Smooth muscle cell (in vitro differentiated cells): ENCODE data around the gene URB1. TPM values are rescaled to one million over a fixed set of nuclear protein-coding genes. Genes with fewer than 3 reads are reported as not detected.

Source experiments
- DNase-seq: peaks from one replicate; lab custom pipeline; 2025; ENCODE audit not compliant: unreplicated experiment; lab: John Stamatoyannopoulos, UW
- H2AFZ ChIP-seq: fragments of 200-600 bp; sonication (generic); 2 replicates; pipeline ENCODE4 v1.6.0; 2016; ENCODE audit warnings: antibody characterized with exemption, low read depth, mild to moderate bottlenecking
- H3F3A ChIP-seq: fragments of 200-600 bp; sonication (generic); 2 replicates; pipeline ENCODE4 v1.6.0; 2017; ENCODE audit warnings: antibody characterized with exemption, low read depth
- H3K27ac ChIP-seq: fragments of 200-600 bp; sonication (generic); 2 replicates; pipeline ENCODE4 v1.5.1; 2016; ENCODE audit warnings: low read depth, mild to moderate bottlenecking
- H3K27me3 ChIP-seq: fragments of 200-600 bp; sonication (generic); 2 replicates; pipeline ENCODE4 v1.6.1; 2016; ENCODE audit warnings: low read depth, mild to moderate bottlenecking
- H3K36me3 ChIP-seq: fragments of 200-600 bp; sonication (generic); 2 replicates; pipeline ENCODE4 v1.5.1; 2016; ENCODE audit warnings: low read depth
- H3K4me1 ChIP-seq: fragments of 200-600 bp; sonication (generic); 2 replicates; pipeline ENCODE4 v1.5.1; 2016; ENCODE audit warnings: low read depth
- H3K4me2 ChIP-seq: fragments of 200-600 bp; sonication (generic); 2 replicates; pipeline ENCODE4 v1.6.0; 2016; ENCODE audit warnings: mild to moderate bottlenecking
- H3K4me3 ChIP-seq: fragments of 200-600 bp; sonication (generic); 2 replicates; pipeline ENCODE4 v1.5.1; 2016; ENCODE audit warnings: mild to moderate bottlenecking
- H3K79me2 ChIP-seq: fragments of 200-600 bp; sonication (generic); 2 replicates; pipeline ENCODE4 v1.6.0; 2016; ENCODE audit warnings: low read depth, mild to moderate bottlenecking
- H3K9ac ChIP-seq: fragments of 200-600 bp; sonication (generic); 2 replicates; pipeline ENCODE4 v1.6.0; 2016; ENCODE audit warnings: low read depth
- H3K9me3 ChIP-seq: fragments of 200-600 bp; sonication (generic); replicated peaks from 2 replicates; pipeline ENCODE4 v1.5.1; 2016; ENCODE audit warnings: low read depth
- H4K20me1 ChIP-seq: fragments of 200-600 bp; sonication (generic); 2 replicates; pipeline ENCODE4 v1.6.0; 2016; ENCODE audit warnings: low read depth
- WGBS: methylation state at CpG from one replicate; pipeline ENCODE4 v1.1.7; 2016; ENCODE audit warnings: low lambda C conversion rate; 5-methylcytosine and 5-hydroxymethylcytosine counted together
- polyA plus RNA-seq: library from polyadenylated mRNA; unstranded; fragments of >200 nt; fragmentation: Nextera tagmentation; extraction: Ambion mirVana; gene quantifications from 2 replicates; pipeline ENCODE4 v1.2.1, GENCODE V29; 2016
- total RNA-seq: library from RNA; depleted of rRNA; stranded (reverse); fragments of >200 nt; gene quantifications from 2 replicates; pipeline ENCODE4 v1.2.3, GENCODE V29; 2014
- TF ChIP-seq, protein P1 (sequence below): fragments of 200-600 bp; sonication (generic); IDR thresholded peaks from 2 replicates; pipeline ENCODE4 v1.5.1; 2017; ENCODE audit warnings: borderline replicate concordance, mild to moderate bottlenecking, antibody characterized with exemption; ENCODE audit not compliant: insufficient read depth, poor library complexity, severe bottlenecking

URB1 gene
- total and polyA plus RNA-seq, 2 experiments from 2014 or later: 2.8 to 6.2 TPM

DNA sequence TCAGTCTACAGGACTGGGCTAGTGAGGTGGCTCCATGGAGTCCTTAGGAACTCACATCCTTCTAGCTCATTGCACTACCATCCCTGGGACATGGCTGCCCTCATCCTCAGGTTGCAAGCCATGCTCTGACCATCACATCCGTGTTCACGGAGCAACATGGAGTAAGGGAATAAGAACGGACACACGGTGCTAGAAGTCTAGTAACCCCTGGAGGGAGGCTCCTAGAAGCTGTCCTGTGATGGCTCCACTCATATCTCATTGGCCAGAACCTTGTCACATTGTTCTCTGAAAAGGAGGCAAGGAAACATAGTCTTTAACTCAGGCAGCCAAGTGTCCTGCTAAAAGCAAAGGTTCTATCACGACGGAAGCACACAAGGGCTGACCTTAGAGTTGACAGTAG lies 90.3 kb downstream of the URB1 start:
- no peak for DNase-seq
- H3K4me3 ChIP-seq: no peak overlapping the region
- H4K20me1 ChIP-seq: no peaks in the 10 kb centered on the region
- H3F3A ChIP-seq: no peaks in the 10 kb centered on the region
- no peaks in the 10 kb centered on the region for H3K9me3 ChIP-seq
- no peak overlapping the region for H2AFZ ChIP-seq
- H3K4me1 ChIP-seq: no peaks in the 10 kb centered on the region
- no peak overlapping the region for H3K27ac ChIP-seq
- no peak overlapping the region for H3K4me2 ChIP-seq
- no peaks in the 10 kb centered on the region for H3K27me3 ChIP-seq
- H3K9ac ChIP-seq: no peak overlapping the region
- TF ChIP-seq, protein P1, sequence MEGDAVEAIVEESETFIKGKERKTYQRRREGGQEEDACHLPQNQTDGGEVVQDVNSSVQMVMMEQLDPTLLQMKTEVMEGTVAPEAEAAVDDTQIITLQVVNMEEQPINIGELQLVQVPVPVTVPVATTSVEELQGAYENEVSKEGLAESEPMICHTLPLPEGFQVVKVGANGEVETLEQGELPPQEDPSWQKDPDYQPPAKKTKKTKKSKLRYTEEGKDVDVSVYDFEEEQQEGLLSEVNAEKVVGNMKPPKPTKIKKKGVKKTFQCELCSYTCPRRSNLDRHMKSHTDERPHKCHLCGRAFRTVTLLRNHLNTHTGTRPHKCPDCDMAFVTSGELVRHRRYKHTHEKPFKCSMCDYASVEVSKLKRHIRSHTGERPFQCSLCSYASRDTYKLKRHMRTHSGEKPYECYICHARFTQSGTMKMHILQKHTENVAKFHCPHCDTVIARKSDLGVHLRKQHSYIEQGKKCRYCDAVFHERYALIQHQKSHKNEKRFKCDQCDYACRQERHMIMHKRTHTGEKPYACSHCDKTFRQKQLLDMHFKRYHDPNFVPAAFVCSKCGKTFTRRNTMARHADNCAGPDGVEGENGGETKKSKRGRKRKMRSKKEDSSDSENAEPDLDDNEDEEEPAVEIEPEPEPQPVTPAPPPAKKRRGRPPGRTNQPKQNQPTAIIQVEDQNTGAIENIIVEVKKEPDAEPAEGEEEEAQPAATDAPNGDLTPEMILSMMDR: no peak
- no peaks in the 10 kb centered on the region for H3K79me2 ChIP-seq
- 93% methylated on average over 6 of the region's 6 CpGs for WGBS
- no peaks in the 10 kb centered on the region for H3K36me3 ChIP-seq

- no peak overlapping the region for H3K27ac ChIP-seq
- no peaks in the 10 kb centered on the region for H3K36me3 ChIP-seq
- no peak overlapping the region for H3K4me2 ChIP-seq
Measured at GRCh38 chr21:32301596-32301995, 91.2 kb downstream of the URB1 start.

GRCh38 chr21:32300117-32300681 lies 92.6 kb downstream of the URB1 start:
- no peaks in the 10 kb centered on the region for H4K20me1 ChIP-seq
- no peaks in the 10 kb centered on the region for H3F3A ChIP-seq
- H3K36me3 ChIP-seq: no peaks in the 10 kb centered on the region
- no peaks in the 10 kb centered on the region for H3K79me2 ChIP-seq
- no peaks in the 10 kb centered on the region for H3K4me1 ChIP-seq
- H3K9ac ChIP-seq: no peak overlapping the region
- H3K27me3 ChIP-seq: no peaks in the 10 kb centered on the region
- DNase-seq: no peak
- H3K9me3 ChIP-seq: no peaks in the 10 kb centered on the region
- TF ChIP-seq, protein P1: no peak
- H2AFZ ChIP-seq: no peak overlapping the region
- 94% methylated on average over 41 of the region's 41 CpGs for WGBS
- no peak overlapping the region for H3K27ac ChIP-seq
- H3K4me3 ChIP-seq: no peak overlapping the region
- no peak overlapping the region for H3K4me2 ChIP-seq

More at GRCh38 chr21:32301596-32301995, 91.2 kb downstream of the URB1 start:
- Histone ChIP-seq H2AFZ (no peak overlapping the region), H3F3A (no peaks in the 10 kb centered on the region), H3K4me3 (no peak overlapping the region), H3K9me3 (no peaks in the 10 kb centered on the region), H3K9ac (no peak overlapping the region), H3K4me1 (no peaks in the 10 kb centered on the region), H3K79me2 (no peaks in the 10 kb centered on the region), H3K27me3 (no peaks in the 10 kb centered on the region), H4K20me1 (no peaks in the 10 kb centered on the region)
- no peak for DNase-seq
- WGBS: 90% methylated on average over 2 of the region's 2 CpGs
- TF ChIP-seq, protein P1: no peak

- Histone ChIP-seq H3K36me3 (no peaks in the 10 kb centered on the region), H4K20me1 (no peaks in the 10 kb centered on the region), H3K9me3 (no peaks in the 10 kb centered on the region), H3K4me2 (no peak overlapping the region), H3K27me3 (no peaks in the 10 kb centered on the region), H3F3A (no peaks in the 10 kb centered on the region), H3K27ac (no peak overlapping the region), H3K4me1 (no peaks in the 10 kb centered on the region), H2AFZ (no peak overlapping the region), H3K9ac (no peak overlapping the region), H3K79me2 (no peaks in the 10 kb centered on the region), H3K4me3 (no peak overlapping the region)
- no peak for DNase-seq
- TF ChIP-seq, protein P1: no peak
- 86% methylated on average over 6 of the region's 6 CpGs for WGBS
Measured at GRCh38 chr21:32299695-32300094, 93.1 kb downstream of the URB1 start.
